Fibroblast of mammary gland (primary cell): ENCODE measurements around the gene NKIRAS1.

Experiments used
- DNase-seq: peaks from one replicate; pipeline ENCODE4 v3.0.0-alpha.2; 2010; ENCODE audit warnings: low read depth
- H3K4me3 ChIP-seq: 2 replicates; pipeline ENCODE4 v1.5.1; 2011; ENCODE audit warnings: low read depth, mild to moderate bottlenecking, low read length, moderate library complexity; ENCODE audit not compliant: control insufficient read depth
- CTCF ChIP-seq: conservative IDR thresholded peaks from 2 replicates; pipeline ENCODE4 v1.5.1; 2011; ENCODE audit warnings: low read depth, low read length, inconsistent platforms; ENCODE audit not compliant: control insufficient read depth, insufficient read depth

NKIRAS1 gene

GRCh38 chr3:23931597-23931996, 14.8 kb upstream of the NKIRAS1 start:
- TF ChIP-seq CTCF, result no peak
- no peak overlapping the region for H3K4me3 ChIP-seq
- no peak for DNase-seq

GRCh38 chr3:23928524-23928923, 11.7 kb upstream of the NKIRAS1 start:
- TF ChIP-seq CTCF, result no peak
- no peak overlapping the region for H3K4me3 ChIP-seq
- no peak for DNase-seq

- TF ChIP-seq CTCF, result peak; percentile 23
- peak; percentile 28 for DNase-seq
- H3K4me3 ChIP-seq, result no peak overlapping the region
Observed at GRCh38 chr3:23926736-23927135, 9.9 kb upstream of the NKIRAS1 start.

GRCh38 chr3:23926246-23926645, 9.5 kb upstream of the NKIRAS1 start:
- no peak overlapping the region for H3K4me3 ChIP-seq
- no peak for TF ChIP-seq CTCF
- DNase-seq, result no peak

GRCh38 chr3:23923786-23924185, 7.0 kb upstream of the NKIRAS1 start:
- TF ChIP-seq CTCF, result no peak
- DNase-seq, result no peak
- H3K4me3 ChIP-seq, result no peak overlapping the region

GRCh38 chr3:23921052-23921511, 4.3 kb upstream of the NKIRAS1 start:
- no peak for TF ChIP-seq CTCF
- no peak overlapping the region for H3K4me3 ChIP-seq
- no peak for DNase-seq

- TF ChIP-seq CTCF, result no peak
- no peak for DNase-seq
- no peak overlapping the region for H3K4me3 ChIP-seq
Observed at GRCh38 chr3:23920151-23920655, 3.4 kb upstream of the NKIRAS1 start.
